GM21529 (cell line): ENCODE results near the gene MYO15B.
"Not testable (repeated sequence)": the region's sequence is repeated elsewhere in the genome, so short reads cannot be mapped to it uniquely, and the experiment has no call there.

Experiments used
- ATAC-seq: cut with Tn5 transposase; IDR thresholded peaks from one replicate; pipeline ENCODE4 v1.9.1; 2021; ENCODE audit not compliant: unreplicated experiment

The MYO15B gene

DNA sequence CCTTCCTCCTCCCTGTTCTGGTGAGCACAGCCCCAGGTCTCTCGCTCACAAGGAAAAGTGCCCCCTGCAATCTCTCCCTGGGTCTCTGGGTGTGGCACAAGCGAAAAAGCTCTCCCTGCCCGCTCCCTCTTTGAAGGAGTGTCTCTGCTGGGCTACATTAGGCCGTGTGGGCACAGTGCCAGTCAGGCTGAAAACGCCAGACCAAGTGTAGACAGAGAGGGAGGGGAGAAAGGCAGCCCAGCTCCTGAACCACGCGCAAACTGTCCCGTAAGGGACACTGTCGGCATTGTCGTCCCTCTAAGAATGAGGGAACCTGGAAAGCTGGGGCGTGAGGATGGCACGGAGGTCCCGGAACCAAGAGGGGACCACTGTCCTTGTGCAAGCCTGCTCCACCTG, 49.5 kb downstream of the MYO15B start:
- no peak for ATAC-seq

GRCh38 chr17:75637551-75637950, 50.0 kb downstream of the MYO15B start:
- no peak for ATAC-seq

DNA sequence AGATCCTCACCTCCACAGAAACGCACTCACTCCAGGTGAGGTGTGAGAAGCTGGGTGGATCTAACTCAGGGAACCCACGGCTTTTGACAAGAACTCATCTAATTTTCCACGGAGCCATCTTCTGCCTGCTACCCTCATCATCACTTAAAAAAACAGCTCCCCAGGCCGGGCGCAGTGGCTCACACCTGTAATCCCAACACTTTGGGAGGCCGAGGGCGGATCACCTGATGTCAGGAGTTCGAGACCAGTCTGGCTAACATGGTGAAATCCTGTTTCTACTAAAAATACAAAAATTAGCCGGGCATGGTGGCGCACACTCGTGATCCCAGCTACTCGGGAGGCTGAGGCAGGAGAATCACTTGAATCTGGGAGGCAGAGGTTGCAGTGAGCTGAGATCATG, 50.4 kb downstream of the MYO15B start:
- not testable (repeated sequence) for ATAC-seq

DNA sequence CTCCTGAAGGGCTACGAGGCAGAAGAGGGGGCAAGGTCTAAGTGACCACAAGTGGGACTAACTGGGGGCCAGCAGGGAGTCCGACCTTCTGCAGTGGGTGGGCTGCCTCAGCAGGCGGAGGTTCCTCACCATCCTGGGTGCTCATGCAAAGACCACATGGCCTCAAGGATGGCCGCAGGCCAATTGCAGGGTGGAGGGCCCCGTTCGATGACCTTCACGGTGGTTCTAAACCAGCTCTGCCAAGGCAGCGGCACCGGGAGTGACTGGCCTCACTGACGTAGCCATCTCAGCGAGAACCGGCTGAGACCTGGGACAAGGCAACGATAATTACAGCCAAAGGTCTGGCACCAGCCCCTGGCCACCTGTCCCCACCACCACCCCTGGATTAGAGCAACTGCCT, 51.3 kb downstream of the MYO15B start:
- no peak for ATAC-seq

GRCh38 chr17:75639327-75639726, 51.7 kb downstream of the MYO15B start:
- ATAC-seq: no peak

GRCh38 chr17:75639771-75640555, 52.4 kb downstream of the MYO15B start:
- ATAC-seq: no peak

- ATAC-seq: no peak
These were observed 53.0 kb downstream of the MYO15B start for GRCh38 chr17:75640556-75641119.

DNA sequence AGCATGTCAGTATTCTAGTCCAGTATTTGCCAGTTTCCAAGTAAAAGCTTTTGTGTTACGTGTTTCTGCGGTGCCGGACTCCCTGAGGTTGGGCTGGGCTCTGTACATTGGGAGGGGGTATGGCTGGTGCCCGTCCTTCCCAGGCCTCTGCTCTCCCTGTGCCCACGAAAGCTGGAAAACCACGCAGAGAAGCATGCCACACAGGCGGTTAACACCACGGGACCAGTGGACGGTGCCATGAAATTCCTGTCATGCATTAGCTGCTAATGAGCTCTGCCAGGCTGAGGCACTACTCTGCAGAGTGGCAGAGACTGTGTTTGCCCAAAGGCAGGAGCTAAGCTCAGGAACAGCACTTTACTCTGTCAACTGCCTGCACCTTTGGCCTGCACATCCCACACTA, 53.7 kb downstream of the MYO15B start:
- no peak for ATAC-seq

GRCh38 chr17:75642182-75642783, 54.7 kb downstream of the MYO15B start:
- ATAC-seq: no peak

GRCh38 chr17:75642784-75643642, 55.4 kb downstream of the MYO15B start:
- ATAC-seq: no peak

DNA sequence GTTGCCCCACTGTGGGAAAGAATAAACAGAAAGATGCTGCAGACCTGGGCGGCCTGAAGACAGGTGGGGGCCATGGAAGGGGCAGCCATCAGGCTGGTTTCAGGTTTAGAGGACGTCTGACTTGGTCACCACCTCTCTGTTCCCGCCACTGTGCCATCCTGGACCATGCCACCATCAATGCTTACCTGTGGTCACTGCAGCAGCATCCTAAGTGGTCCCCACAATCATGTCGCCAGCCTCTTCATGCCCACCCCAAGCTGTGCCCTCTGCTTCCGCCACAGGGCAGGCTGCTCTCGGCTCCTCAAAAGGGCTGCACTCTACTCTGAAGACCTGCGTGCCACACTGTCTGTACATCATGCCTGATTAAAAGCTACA, 56.0 kb downstream of the MYO15B start:
- no peak for ATAC-seq

- no peak for ATAC-seq
These were observed 57.9 kb downstream of the MYO15B start for GRCh38 chr17:75645501-75645888.

GRCh38 chr17:75645889-75646637, 58.5 kb downstream of the MYO15B start:
- peak; percentile 68 for ATAC-seq

DNA sequence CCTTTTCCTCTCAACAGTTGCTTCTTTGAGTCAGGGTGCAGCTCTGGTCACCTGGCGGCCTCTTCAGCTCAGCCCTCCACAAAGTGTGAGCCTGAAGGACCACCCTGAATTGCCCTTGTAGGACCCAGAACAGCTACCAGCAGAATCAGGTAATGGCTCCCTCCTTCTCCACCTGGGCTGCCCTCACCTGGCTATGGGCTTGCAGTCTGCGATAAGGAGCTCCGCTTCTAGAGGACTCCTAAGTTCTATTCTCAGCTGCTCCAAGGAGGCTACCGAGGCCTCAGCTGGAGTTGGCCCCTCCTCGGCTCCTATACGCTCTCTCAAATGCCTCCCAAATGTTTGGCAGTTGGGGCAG, 59.0 kb downstream of the MYO15B start:
- ATAC-seq: no peak

GRCh38 chr17:75647061-75647460, 59.5 kb downstream of the MYO15B start:
- ATAC-seq: no peak

DNA sequence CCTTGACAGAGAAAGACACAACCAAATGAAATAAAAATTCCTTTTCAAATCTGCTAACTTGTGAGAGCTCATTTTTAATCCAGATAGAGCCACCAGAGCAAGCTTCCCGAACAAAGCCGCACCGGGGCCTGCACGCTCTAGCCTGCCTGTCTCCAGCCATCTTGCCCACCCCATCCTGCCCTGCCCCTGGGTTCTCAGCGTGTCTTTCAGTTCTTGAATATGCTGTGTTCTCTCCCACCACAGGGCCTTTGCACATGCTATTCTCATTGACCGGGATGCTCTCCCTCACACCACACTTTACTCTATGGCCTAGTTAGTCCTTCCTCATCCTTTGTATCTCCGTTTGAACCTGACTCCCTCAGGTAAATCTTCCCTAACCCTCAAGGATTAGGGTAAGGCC, 60.3 kb downstream of the MYO15B start:
- no peak for ATAC-seq

DNA sequence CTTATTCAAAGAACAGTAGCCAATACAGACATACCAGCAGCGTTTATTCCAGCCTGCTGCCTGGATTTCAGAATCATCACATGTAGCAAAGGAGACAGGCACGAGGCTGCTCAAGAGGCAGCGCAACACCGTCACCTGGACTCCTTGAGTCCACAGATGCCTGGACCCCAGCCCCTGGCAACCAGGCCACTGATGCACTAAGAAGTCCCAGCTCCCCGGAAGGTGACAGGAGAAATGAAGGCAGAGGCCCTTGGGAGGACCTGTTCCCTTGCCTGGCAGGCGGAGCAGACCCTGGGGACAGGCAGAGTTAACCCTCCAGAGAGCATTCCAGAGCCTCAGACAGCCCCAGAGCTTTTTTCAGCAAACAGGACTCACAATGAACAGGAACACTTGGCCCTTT, 62.1 kb downstream of the MYO15B start:
- no peak for ATAC-seq

GRCh38 chr17:75650874-75651273, 63.3 kb downstream of the MYO15B start:
- ATAC-seq: no peak

DNA sequence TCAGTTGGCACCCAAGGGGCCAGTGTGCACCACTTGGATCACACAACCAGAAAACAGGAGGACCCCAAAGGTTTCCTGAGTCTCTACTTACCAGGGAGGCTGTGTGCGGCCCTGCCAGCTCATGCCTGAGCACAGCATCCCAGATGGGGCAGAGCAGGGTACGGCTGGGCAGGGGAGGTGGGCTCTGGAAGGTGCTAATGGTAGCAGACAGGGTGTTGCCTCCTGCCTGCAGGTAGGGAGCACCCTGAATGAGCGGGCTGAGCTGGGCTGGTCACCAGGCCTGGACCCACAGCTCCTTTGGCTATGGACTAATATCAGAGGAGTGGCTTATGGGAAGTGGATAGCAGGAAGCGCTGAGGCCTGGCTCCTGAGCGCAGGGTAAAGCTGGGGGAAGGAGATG, 64.7 kb downstream of the MYO15B start:
- no peak for ATAC-seq

- no peak for ATAC-seq
These were observed 65.4 kb downstream of the MYO15B start for GRCh38 chr17:75652934-75653549.

DNA sequence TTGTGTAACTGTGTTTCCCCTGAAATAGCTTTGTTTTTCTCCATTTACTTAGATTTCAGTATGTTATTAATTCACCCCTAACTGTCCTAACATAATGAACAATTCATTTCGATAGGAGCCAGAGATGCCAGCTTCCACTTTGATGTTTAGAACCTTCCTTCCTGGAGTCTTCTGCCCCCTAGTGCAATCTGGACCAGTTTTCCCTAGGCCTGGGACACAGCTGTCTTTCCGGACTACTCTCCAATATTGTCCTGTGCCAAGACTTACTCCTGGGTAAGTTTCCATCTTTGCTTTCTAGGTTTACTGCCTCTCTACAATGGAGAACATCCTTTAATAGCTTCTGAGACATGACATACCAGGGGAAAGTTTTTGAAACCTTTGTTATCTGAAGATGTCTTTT, 66.6 kb downstream of the MYO15B start:
- no peak for ATAC-seq
